Stimulated activated CD8-positive, alpha-beta memory T cell treated with anti-CD3 and anti-CD28 coated beads, Interleukin-4, amount 100 ng/mL, for 24 hours (primary cell): ENCODE measurements around the gene CPSF6.
"Not testable (repeated sequence)": the region's sequence is repeated elsewhere in the genome, so short reads cannot be mapped to it uniquely, and the experiment has no call there.

Source experiments
- DNase-seq: peaks from one replicate; pipeline ENCODE4 v3.0.0-alpha.2; 2020; ENCODE audit warnings: low read depth

CPSF6 gene

DNA sequence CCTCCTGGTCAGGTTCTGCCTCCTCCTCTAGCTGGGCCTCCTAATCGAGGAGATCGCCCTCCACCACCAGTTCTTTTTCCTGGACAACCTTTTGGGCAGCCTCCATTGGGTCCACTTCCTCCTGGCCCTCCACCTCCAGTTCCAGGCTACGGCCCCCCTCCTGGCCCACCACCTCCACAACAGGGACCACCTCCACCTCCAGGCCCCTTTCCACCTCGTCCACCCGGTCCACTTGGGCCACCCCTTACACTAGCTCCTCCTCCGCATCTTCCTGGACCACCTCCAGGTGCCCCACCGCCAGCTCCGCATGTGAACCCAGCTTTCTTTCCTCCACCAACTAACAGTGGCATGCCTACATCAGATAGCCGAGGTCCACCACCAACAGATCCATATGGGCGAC is 19.3 kb downstream of the CPSF6 start:
- no peak for DNase-seq

DNA sequence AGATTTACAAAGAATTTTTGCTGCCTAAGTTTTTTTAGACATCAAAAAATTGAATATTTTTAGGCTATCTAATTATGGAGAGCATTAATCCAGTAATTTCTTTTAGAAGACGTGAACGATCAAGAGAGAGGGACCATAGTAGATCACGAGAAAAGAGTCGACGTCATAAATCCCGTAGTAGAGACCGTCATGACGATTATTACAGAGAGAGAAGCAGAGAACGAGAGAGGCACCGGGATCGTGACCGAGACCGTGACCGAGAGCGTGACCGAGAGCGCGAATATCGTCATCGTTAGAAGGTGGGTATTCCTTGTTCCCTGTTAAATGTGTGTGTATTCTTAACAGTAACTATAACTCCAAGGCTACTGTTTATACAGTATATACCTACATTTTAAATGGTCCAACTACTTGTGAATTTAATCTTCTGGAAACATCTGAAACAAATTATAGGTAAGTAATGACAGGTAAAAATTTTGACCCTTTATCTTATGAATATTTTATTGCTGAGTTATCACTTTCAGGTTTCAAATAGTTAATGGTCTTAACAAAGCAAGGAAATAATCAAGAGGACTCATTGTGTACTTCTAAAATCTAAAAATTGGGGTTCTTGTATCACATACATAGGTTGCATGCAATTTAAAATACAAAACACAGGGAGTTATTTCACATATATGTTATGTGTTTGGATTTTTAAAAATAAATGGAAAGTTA is 23.1 kb downstream of the CPSF6 start:
- no peak for DNase-seq

DNA sequence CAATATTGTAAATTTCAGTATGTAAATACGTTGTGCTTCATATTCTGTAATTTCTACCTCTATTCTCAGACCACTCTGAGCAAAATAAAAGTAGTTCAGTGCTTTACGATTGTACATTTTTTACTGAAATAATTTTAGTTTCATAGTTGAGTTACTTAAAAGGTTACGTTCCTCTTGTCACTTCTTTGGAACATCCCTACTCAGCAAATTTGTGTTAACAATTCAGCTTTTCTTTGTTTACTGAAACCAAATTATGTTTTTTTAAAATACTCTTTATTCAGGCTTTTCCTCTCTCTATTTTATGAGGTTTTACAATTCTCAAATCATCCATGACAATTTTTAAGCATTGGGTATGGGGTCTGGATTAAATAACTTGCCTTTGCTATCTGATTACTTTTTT is 25.8 kb downstream of the CPSF6 start:
- DNase-seq = no peak

DNA sequence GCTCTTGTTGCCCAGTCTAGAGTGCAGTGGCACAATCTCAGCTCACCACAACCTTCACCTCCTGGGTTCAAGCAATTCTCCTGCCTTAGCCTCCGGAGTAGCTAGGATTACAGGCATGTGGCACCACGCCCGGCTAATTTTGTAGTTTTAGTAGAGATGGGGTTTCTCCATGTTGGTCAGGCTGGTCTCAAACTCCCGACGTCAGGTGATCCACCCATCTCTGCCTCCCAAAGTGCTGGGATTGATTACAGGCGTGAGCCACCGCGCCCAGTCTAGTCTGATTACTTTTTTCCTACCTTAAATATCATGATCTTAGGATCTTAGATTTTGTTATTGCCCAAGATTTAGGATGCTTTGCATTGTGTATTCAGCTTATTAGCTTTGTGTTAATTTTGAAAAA is 26.3 kb downstream of the CPSF6 start:
- DNase-seq = not testable (repeated sequence)

DNA sequence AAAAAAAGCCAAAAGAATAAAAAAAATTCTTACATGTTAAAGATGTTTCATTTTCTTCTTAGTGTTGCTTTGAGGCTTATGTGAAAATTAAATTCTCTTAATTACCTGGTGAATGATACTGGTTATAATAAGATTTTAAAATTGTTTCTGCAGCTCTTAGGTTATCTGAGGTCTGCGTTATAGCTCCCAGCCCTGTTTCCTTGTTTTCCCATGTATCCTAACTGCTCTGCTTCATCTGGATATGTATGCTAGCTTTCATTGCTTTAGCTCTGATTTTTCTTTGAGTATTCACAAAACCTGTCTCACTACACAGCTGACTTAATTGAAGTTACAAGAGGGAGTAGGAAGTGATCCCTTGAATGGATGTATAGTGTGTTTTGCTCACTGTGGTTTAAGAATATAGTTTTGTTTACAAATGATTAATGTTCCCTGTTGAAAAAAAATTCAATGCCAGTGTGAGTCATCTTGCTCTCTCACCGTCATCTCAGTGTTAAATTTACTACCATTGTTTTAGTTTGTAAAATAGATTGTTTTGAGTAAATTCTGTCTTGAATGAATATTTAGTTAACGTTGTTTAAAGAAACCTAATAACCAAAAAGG is 26.8 kb downstream of the CPSF6 start:
- DNase-seq = no peak

DNA sequence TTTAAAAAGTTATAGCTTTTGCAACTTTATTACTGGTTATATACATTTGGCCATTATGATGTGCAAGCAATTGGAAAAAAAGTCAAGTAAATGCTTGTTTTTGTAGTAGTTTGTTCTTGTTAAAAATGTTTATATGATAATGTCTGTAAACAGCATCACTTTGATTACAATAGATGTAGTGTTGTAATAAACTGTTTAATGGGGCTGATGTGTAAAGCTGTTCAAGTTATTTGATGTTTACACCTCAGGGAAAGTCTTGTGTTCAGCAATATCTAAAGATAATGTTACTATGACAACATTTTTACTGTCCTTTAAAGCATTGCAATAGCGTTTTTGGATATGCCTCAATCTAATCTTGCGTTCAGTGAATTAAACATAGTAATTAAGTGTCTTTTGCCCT is 30.4 kb downstream of the CPSF6 start:
- DNase-seq = no peak

DNA sequence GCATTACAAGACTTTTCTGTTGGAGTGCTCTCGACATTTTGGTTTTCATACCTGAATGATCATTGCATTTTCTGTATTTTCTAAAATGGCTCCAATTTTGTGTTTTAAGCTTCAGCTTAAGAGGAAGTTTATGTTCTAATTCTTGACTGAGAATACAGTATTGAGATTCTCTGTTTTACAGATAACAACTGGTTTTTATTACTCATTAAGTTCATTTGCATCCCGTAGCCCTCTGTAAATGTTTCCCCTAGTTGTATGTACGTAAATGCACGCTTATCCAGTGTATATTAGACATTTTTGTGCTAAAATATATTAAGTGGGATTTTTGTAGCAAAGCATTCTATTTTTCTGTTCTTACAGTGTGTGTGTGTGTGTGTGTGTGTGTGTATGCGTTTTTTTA is 33.1 kb downstream of the CPSF6 start:
- DNase-seq = no peak

DNA sequence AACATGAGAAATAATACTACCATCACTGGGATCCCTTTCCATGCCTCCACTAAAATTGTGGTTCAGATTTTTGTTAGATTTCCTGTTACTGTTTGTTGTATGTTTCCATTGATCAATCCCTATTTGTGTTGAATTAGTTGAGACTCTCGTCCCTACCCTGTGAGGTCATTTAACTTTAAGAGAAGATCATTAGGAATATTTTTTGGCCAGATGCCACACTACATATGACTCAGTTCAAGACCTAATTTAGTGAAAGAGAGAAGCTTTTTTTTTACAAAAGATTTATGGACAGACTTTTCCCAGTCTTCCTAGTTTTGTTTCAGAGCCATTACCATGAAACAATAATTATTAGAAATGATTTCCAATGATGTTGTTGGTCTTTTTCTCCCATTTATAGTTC is 35.5 kb downstream of the CPSF6 start:
- no peak for DNase-seq

DNA sequence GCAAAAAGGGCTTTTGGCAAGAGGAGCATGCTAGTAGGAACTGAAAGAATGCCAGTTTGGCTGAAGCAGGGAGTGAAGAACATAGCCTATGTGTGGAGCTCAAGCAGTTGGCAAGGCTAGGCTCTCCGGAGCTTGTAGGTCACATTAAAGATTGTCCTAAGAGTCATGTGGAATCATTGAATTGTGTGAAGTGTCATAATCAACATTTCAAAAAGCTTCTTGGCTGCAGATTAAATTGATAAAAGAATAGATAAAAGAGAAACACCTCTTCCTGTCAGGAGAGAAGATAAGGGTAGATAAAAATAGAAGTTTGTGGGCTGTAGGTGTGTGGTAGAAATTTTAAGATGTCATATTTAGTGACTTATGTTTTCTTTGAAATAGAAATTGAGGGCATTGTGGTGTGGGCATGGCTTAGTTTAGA is 36.1 kb downstream of the CPSF6 start:
- no peak for DNase-seq

DNA sequence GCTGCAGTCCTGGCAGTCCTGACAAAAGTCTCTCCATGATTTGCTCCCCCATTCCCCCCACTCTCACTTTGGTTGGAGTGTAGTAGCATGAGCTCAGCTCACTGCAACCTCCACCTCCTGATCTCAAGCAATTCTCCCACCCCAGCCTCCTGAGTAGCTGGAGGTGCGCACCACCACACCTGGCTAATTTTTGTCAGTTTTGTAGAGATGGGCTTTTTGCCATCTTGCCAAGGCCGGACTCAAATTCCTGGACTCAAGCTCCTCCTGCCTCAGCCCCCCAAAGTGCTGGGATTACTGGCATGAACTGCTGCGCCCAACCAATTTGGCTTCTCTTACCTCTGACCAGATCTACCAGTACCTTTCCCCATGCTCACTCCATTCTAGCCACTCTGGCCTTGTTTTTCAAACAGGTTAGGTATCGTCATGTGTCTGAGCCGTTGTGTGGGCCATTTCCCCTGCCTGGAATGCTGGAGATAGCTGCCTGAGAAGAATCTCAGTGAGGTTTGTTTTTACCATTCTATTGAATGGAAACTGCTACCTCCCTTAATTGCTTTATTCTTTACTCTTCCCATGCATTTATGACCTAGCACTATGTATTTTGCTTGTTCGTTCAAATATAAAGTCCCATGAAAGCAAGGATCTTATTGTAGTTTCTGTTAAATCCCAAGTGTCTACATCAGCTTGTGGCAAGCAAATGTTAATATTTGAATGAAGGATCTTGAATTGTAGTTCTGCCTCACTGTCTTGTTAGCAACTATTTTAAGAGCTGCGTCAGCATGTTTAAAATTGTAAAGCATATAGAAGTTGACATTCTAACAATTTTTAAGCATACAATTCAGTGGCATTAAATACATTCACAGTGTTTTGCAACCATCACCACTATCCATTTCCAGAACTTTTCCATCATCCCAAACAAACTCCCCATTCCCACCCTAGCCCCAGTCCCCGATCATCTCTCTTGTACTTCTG is 39.7 kb downstream of the CPSF6 start:
- no peak for DNase-seq

DNA sequence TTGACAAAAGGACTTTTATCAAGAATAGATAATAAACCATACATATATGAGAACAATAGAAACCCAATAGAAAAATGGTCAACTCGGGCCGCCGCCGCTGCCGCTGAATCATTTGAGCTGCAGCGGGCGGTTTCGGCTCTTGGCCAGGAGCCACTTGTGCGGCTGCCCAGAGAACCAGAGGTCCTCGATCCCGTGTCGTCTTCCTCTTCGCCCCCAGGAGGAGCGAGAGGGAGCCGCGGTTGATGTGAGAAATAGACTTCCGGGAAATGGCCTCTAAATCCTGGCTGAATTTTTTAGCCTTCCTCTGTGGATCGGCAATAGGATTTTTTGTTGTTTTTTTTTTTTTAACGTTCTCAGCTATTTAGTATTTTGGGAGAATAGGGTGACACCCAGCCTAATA is 44.8 kb downstream of the CPSF6 start:
- peak; percentile 18 for DNase-seq

DNA sequence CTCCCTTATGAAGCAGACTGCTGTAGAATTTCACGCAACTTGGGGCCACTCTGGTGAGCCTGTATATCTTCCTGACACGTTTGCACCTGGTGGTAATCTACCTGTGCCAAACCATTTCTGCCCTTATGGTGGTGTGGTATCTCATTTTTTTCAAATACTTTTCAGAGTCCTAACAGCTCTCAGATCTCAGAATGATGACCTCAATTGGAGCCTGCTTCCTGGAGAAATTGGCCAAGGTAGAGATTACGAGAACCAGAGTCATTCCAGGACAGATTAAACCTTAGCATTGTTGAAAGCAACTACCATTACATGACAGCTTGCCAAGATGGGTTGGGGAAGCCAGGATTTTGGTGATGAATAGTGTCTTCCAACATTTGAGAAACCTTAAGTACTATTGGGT is 48.2 kb downstream of the CPSF6 start:
- no peak for DNase-seq

DNA sequence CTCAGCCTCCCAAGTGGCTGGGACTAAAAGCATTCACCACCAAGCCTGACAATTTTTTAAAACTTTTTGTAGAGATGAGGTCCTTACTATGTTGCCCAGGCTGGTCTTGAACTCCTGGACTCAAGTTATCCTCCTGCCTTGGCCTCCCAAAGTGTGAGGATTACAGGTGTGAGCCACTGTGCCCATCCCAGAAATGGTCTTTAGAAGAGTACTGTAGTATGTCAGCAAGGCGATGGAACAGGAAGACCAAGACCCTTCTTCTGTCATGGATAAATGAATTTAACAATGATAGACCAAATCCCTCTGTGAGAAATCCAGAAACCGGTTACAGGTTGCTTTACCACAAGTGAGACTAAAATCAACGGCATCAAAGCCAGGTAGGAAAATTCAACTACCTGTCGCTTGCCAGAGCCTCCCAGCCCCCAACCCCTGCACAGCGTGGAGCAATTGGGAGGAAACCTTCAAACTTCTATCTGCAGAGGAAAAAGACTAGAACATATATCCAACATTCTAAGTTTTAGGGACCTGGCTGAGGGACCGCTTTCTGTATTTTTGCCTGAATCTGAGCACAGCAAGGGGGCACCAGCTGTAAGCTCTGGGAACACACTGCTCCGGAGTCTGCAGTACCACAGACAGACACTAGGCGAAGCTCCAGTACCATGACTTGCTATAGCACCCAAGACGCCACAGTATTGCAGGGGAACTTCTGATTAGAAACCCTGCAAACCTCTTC is 51.3 kb downstream of the CPSF6 start:
- DNase-seq = peak; percentile 61

DNA sequence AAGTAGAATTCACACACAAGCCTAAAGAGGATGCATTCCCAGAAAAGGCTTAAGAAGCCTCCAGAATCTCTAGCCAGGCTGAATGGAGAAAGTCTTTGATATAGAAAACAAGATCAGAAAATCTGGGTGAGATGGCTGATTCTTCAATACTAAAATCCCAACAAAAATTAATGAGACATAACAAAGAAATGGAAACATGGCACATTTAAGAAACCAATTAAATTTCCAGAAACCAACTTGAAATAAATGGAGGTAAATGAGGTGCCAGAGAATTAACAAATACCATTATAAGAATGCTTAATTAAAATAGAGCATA is 51.9 kb downstream of the CPSF6 start:
- DNase-seq = no peak

DNA sequence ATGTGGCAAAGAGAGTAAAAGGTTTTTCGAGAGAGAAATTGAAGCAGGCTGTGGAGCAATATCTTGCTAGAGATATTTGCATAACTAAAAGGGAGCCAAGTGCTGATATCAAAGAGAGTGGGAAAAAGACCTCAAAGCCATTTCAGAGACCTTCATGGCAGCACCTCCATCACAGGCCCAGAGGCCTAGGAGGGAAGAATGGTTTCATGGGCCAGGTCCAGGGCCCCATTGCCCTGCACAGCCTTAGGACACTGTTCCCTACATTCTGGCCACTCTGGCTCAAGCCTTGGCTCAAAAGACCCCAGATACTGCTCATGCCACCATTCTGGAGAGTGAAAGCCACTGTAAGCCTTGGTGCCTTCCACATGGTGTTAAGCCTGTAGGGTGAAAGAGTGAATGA is 58.8 kb downstream of the CPSF6 start:
- DNase-seq = no peak

DNA sequence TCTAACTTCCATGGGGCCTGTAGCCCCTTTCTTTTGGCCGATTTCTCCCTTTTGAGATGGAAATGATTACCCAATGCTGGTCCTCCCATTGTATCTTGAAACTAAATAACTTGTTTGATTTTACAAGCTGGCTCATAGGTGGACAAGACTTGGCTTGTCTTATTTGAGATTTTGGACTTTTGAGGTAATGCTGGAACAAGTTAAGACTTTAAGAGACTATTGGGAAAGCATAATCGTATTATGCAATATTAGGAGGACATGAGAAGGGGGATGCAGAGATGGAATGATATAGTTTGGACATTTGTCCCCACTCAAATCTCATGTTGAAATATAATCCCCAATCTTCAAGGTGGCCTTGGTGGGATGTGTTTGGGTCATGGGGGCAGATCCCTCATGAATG is 59.6 kb downstream of the CPSF6 start:
- DNase-seq = no peak

DNA sequence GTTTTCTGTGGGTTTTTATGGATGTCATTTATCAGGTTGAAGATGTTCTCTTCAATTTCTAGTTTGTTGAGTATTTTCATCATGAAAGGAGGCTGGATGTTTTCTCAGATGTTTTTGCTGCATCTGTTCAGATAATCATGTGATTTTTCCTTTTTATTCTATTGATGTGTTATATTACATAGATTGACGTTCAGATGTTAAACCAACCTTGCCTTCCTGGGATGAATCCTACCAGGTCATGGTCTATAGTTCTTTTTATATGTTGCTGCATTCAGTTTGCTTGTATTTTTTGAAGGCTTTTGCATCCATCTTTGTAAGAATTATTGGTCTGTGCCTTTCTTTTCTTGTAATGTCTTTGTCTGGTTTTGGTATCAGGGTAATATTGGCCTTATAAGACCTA is 64.9 kb downstream of the CPSF6 start:
- DNase-seq = no peak

DNA sequence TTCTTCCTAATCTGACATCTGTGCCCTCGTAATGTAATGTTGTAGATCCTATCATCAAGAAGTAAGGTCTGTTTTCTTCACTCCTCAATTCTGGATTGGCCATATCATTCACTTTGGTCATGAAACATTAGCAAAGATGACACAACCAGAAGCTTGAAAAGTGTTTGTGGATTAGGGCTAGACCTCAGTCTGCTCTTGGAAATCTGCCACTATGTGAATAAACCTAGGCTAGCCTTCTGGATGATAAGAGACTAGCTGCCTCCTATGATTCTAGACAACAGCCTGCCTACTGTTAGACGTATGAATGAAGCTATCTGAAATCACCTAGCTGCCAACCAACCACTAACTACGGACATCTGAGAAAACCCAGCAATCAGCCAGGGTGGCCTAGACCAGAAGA is 70.1 kb downstream of the CPSF6 start:
- DNase-seq = no peak

DNA sequence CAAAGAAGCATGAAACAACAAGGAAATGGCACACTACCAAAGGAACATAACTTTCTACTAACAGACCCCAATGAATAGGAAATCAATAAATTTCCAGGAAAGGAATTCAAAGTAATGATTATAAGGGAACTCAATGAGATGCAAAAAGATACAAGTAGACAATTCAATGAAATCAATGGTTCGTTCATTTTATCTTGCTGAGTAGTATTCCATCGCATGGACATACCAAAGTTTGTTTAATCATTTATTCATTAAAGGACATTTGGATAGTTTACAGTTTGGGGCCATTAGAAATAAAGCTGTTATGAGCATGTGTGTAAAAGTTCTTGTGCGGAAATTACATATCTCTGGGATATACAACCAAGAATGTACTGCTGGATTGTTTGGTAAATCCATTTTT is 73.8 kb downstream of the CPSF6 start:
- DNase-seq = no peak

DNA sequence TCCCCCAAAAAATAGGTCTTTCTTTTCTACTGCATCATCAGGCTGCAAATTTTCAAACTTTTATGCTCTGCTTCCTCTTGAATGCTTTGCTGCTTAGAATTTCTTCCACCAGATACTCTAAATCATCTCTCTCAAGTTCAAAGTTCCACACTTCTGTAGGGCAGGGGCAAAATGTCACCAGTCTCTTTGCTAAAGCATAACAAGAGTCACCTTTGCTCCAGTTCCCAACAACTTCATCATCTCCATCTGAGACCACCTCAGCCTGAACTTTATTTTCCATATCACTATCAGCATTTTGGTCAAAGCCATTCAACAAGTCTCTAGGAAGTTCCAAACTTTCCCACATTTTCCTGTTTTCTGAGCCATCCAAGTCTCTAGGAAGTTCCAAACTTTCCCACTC is 77.4 kb downstream of the CPSF6 start:
- not testable (repeated sequence) for DNase-seq

DNA sequence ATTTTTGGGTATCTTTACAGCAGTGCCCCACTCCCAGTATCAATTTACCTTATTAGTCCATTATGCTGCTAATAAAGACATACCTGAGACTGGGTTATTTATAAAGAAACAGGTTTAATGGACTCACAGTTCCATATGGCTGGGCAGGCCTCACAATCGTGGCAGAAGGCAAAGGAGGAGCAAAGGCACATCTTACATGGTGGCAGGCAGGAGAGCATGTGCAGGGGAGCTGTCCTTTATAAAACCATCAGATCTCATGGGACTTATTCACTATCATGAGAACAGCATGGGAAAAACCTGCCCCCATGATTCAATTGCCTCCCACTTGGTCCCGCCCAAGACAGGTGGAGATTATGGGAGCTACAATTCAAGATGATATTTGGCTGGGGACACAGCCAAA is 77.9 kb downstream of the CPSF6 start:
- DNase-seq = not testable (repeated sequence)

DNA sequence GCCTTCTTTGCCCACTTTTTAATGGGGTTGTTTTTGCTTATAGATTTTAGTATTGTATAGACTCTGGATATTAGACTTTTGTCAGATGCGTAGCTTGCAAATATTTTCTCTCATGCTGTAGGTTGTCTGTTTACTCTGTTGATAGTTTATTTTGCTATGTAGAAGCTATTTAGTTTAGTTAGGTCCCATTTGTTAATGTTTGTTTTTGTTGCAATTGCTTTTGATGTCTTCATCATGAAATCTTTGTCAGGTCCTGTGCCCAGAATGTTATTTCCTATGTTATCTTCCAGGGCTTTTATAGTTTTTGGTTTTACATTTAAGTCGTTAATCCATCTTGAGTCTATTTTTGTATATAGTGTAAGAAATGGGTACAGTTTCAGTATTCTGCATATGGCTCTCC is 78.9 kb downstream of the CPSF6 start:
- DNase-seq = no peak

DNA sequence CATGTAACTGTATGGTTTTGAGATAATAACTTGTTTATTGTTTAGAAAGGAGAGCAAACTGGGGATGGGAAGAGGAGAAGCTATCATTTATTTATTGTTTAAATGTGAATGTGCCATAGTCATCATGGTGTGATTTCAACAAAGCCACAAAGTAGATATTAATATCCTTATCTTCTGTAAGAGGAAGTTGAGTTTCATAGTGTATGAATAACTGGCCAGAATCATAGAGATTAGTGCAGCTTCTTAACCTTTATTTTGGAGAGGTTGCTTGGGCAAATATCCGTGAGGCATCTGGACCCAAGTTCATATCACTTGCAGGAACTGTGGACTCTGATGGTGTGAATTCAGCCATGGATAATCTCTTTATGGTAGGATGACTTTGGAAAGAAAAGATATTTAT is 82.0 kb downstream of the CPSF6 start:
- DNase-seq = no peak
